Endothelial cell (in vitro differentiated cells): ENCODE data around the gene BLMH. TPM values are rescaled to one million over a fixed set of nuclear protein-coding genes. Genes with fewer than 3 reads are reported as not detected.

ENCODE experiments used
- DNase-seq: peaks from one replicate; pipeline ENCODE4 v3.0.0; 2021; ENCODE audit warnings: low spot score
- H3K27ac Mint-ChIP-seq: one replicate; pipeline ENCODE4 v1.8.0; 2021; ENCODE audit warnings: mixed read lengths, inconsistent platforms; ENCODE audit not compliant: unreplicated experiment
- H3K27me3 Mint-ChIP-seq: one replicate; pipeline ENCODE4 v1.8.0; 2021; ENCODE audit warnings: mild to moderate bottlenecking, moderate library complexity, mixed read lengths, inconsistent platforms; ENCODE audit not compliant: unreplicated experiment
- H3K36me3 Mint-ChIP-seq: one replicate; pipeline ENCODE4 v1.8.0; 2021; ENCODE audit warnings: mild to moderate bottlenecking, low read depth, mixed read lengths, inconsistent platforms; ENCODE audit not compliant: unreplicated experiment
- H3K4me1 Mint-ChIP-seq: one replicate; pipeline ENCODE4 v1.8.0; 2021; ENCODE audit warnings: mild to moderate bottlenecking, mixed read lengths, inconsistent platforms; ENCODE audit not compliant: unreplicated experiment
- H3K4me3 Mint-ChIP-seq: one replicate; pipeline ENCODE4 v1.8.0; 2021; ENCODE audit warnings: mild to moderate bottlenecking, mixed read lengths, inconsistent platforms; ENCODE audit not compliant: unreplicated experiment
- H3K9me3 Mint-ChIP-seq: one replicate; pipeline ENCODE4 v1.8.0; 2021; ENCODE audit warnings: mixed read lengths, inconsistent platforms; ENCODE audit not compliant: unreplicated experiment
- CTCF ChIP-seq: fragments of 200-600 bp; sonication (generic); IDR thresholded peaks from one replicate; pipeline ENCODE4 v1.5.0; 2021; ENCODE audit warnings: antibody characterized with exemption; ENCODE audit not compliant: unreplicated experiment
- total RNA-seq: library from RNA; stranded (reverse); fragmentation: NEBNext Ultra II Directional; extraction: Animal tissue kit (Norgen Biotek cat#: 25700); gene quantifications from one replicate; pipeline ENCODE4 v1.2.1, GENCODE V29; 2021; ENCODE audit not compliant: unreplicated experiment

BLMH gene
- total RNA-seq, 1 donor from 2014 or later = 150 TPM

- no peaks in the 10 kb centered on the region for H3K27me3 Mint-ChIP-seq
- no peak for TF ChIP-seq CTCF
- H3K4me3 Mint-ChIP-seq = no peak overlapping the region
- peaks cover 3% of the 10 kb centered on the region for H3K4me1 Mint-ChIP-seq
- no peaks in the 10 kb centered on the region for H3K9me3 Mint-ChIP-seq
- no peak overlapping the region for H3K27ac Mint-ChIP-seq
- no peaks in the 10 kb centered on the region for H3K36me3 Mint-ChIP-seq
- no peak for DNase-seq
Observed at GRCh38 chr17:30309591-30309990, 17.8 kb upstream of the BLMH start.

- Mint-ChIP-seq H3K27ac (no peak overlapping the region), H3K36me3 (no peaks in the 10 kb centered on the region), H3K4me1 (peaks cover 3% of the 10 kb centered on the region), H3K4me3 (no peak overlapping the region), H3K9me3 (no peaks in the 10 kb centered on the region), H3K27me3 (no peaks in the 10 kb centered on the region)
- no peak for TF ChIP-seq CTCF
- no peak for DNase-seq
Observed at GRCh38 chr17:30308406-30308805, 16.7 kb upstream of the BLMH start.

DNA sequence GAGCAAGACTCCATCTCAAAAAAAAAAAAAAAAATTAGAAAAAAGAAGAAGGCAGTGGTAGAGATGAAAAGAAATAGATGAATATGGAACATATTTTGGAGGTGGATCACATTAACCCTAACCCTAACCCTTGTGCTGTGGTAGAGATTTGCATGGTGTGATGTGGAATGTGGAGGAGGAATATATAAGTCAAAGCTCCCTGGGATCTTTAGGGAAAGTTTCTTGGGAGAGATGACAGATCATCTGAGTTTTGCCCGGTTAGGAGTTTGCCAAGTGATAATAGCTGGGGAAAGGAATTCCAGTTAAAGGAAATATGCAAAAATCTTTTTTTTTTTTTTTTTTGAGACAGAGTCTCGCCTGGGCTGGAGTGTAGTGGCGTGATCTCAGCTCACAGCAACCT, 13.0 kb upstream of the BLMH start:
- TF ChIP-seq CTCF = no peak
- Mint-ChIP-seq H3K36me3 (no peaks in the 10 kb centered on the region), H3K9me3 (no peaks in the 10 kb centered on the region), H3K4me3 (no peak overlapping the region), H3K27me3 (no peaks in the 10 kb centered on the region), H3K27ac (no peak overlapping the region), H3K4me1 (peaks cover 3% of the 10 kb centered on the region)
- DNase-seq = no peak

DNA sequence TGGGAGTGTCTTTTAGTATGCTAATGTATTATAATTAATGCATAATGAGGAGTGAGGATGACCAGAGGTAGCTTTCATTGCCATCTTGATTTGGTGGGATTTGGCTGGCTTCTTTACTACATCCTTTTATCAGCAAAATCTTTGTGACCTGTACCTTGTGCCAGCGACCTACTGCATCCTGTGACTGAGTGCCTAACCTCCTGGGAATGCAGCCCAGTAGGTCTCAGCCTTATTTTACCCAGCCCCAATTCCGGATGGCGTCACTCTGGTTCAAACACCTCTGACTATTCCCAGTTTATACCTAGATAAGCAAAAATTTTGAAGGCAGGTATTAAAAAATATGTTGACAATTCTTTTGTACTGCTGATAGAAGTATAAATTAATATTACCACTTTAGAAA, 10.5 kb upstream of the BLMH start:
- Mint-ChIP-seq H3K27me3 (peaks cover under 1% of the 10 kb centered on the region), H3K4me3 (no peak overlapping the region), H3K36me3 (no peaks in the 10 kb centered on the region), H3K4me1 (peaks cover 3% of the 10 kb centered on the region), H3K27ac (no peak overlapping the region), H3K9me3 (no peaks in the 10 kb centered on the region)
- no peak for DNase-seq
- no peak for TF ChIP-seq CTCF

DNA sequence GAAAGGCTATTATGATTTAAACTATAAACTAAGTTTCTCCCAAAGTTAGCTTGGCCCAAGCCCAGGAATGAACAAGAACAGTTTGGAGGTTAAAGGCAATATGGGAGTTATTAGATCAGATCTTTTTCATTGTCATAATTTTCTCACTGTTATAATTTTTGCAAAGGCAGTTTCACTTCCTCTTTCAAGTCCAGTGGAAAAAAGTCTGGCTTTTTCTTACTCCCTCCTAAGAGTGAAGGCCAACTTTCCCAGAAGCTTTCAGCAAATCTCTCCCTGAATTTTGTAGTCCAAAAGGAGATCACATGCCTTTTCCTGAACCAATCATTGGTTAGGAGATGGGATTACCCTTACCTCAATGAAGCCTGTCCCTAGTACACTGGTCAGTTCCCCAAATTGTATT, 9.1 kb upstream of the BLMH start:
- no peaks in the 10 kb centered on the region for H3K36me3 Mint-ChIP-seq
- TF ChIP-seq CTCF = no peak
- peaks cover 2% of the 10 kb centered on the region for H3K27me3 Mint-ChIP-seq
- DNase-seq = no peak
- H3K9me3 Mint-ChIP-seq = no peaks in the 10 kb centered on the region
- no peak overlapping the region for H3K27ac Mint-ChIP-seq
- H3K4me1 Mint-ChIP-seq = peaks cover 2% of the 10 kb centered on the region
- no peak overlapping the region for H3K4me3 Mint-ChIP-seq
